RKO (cell line): ENCODE measurements around the gene LAMA4.

Experiments
- DNase-seq: peaks from one replicate; pipeline ENCODE4 v3.0.0-alpha.2; 2016; ENCODE audit warnings: low spot score

Gene LAMA4

GRCh38 chr6:112243861-112244827 is 10.2 kb downstream of the LAMA4 start:
- DNase-seq = no peak

GRCh38 chr6:112241820-112242429 is 12.4 kb downstream of the LAMA4 start:
- no peak for DNase-seq

- DNase-seq = no peak
Observed at GRCh38 chr6:112237595-112237994, 16.8 kb downstream of the LAMA4 start.

GRCh38 chr6:112237066-112237465 is 17.3 kb downstream of the LAMA4 start:
- no peak for DNase-seq

GRCh38 chr6:112235956-112236355 is 18.4 kb downstream of the LAMA4 start:
- DNase-seq = no peak

GRCh38 chr6:112234601-112235000 is 19.8 kb downstream of the LAMA4 start:
- no peak for DNase-seq

- DNase-seq = no peak
Observed at GRCh38 chr6:112233847-112234246, 20.5 kb downstream of the LAMA4 start.

GRCh38 chr6:112232845-112233256 is 21.5 kb downstream of the LAMA4 start:
- DNase-seq = no peak

GRCh38 chr6:112231594-112232060 is 22.7 kb downstream of the LAMA4 start:
- no peak for DNase-seq

GRCh38 chr6:112231164-112231563 is 23.2 kb downstream of the LAMA4 start:
- DNase-seq = no peak

- no peak for DNase-seq
Observed at GRCh38 chr6:112228480-112229332, 25.7 kb downstream of the LAMA4 start.

GRCh38 chr6:112227992-112228391 is 26.4 kb downstream of the LAMA4 start:
- DNase-seq = no peak

GRCh38 chr6:112227411-112227810 is 27.0 kb downstream of the LAMA4 start:
- no peak for DNase-seq

GRCh38 chr6:112225691-112226090 is 28.7 kb downstream of the LAMA4 start:
- DNase-seq = no peak

GRCh38 chr6:112224088-112224487 is 30.3 kb downstream of the LAMA4 start:
- no peak for DNase-seq

GRCh38 chr6:112223070-112223861 is 31.1 kb downstream of the LAMA4 start:
- DNase-seq = no peak

- DNase-seq = no peak
Observed at GRCh38 chr6:112221981-112222852, 32.1 kb downstream of the LAMA4 start.

- no peak for DNase-seq
Observed at GRCh38 chr6:112221561-112221960, 32.8 kb downstream of the LAMA4 start.

GRCh38 chr6:112218563-112218962 is 35.8 kb downstream of the LAMA4 start:
- no peak for DNase-seq
